GM18909 (cell line): ENCODE measurements around the gene MAPK13.

ENCODE experiments used
- ATAC-seq: cut with Tn5 transposase; IDR thresholded peaks from one replicate; pipeline ENCODE4 v1.9.1; 2021; ENCODE audit warnings: mild to moderate bottlenecking; ENCODE audit not compliant: unreplicated experiment, poor library complexity

The MAPK13 gene

GRCh38 chr6:36142971-36143838 is 12.9 kb downstream of the MAPK13 start:
- no peak for ATAC-seq

GRCh38 chr6:36145495-36145894 is 15.2 kb downstream of the MAPK13 start:
- ATAC-seq, result no peak

- ATAC-seq, result no peak
Measured at GRCh38 chr6:36147294-36147693, 17.0 kb downstream of the MAPK13 start.

DNA sequence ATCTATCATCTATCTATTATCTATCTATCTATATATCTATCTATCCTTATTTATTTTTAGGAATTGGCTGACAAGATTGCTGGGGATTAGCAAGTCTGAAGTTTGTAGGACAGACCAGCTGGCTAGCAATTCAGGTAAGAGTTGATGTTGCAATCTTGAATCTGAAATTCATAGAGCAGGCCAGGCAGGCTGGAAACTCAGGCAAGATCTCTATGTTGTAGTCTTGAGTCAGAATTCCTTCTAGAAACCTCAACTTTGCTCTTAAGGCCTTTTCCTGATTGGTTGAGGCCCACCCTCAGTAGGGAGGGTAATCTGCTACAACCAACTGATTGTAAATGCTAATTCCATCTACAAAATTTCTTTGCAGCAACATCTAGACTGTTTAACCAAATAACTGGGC is 19.2 kb downstream of the MAPK13 start:
- no peak for ATAC-seq

DNA sequence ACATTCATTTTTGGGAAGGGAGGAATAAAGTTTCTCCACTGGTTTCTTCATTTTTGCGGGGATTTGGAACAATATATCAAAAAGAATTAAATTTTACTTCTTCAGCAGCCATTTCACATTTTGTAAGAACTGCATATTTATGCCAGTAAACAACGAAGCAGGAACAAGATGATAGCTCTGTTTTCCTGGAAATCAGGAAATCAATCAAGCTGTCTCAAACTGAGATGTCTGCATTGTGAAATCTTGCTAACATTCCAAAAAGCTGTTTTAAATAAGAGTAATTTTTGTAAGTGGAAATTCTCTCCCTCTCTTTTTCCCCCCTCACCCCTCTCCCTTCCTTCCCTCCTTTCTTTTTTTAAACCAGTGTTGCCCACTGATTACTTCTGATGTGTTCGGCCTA is 20.0 kb downstream of the MAPK13 start:
- no peak for ATAC-seq

- ATAC-seq, result no peak
Measured at GRCh38 chr6:36154286-36154685, 24.0 kb downstream of the MAPK13 start.

DNA sequence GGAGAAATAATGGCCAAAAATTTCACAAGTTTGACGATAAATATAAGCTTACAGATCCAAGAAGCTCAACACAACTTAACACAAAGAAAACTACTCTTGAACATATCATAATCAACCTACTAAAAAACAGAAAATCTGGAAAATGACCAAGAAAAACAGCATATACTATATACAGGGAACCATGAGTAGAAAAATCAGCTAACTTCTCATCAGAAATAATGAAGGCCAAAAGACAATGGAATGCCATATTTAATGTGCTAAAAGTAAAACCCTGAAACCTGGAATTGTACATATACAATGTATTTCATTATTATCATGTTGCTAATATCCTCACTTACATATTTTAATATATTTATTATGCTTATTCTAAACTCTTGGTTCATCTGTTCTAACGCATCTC is 25.3 kb downstream of the MAPK13 start:
- ATAC-seq, result no peak

GRCh38 chr6:36160147-36160760 is 29.9 kb downstream of the MAPK13 start:
- no peak for ATAC-seq

GRCh38 chr6:36169023-36170007 is 39.0 kb downstream of the MAPK13 start:
- ATAC-seq, result no peak

- no peak for ATAC-seq
Measured at GRCh38 chr6:36170704-36171103, 40.4 kb downstream of the MAPK13 start.

- no peak for ATAC-seq
Measured at GRCh38 chr6:36171573-36171972, 41.3 kb downstream of the MAPK13 start.

- no peak for ATAC-seq
Measured at GRCh38 chr6:36177166-36177565, 46.9 kb downstream of the MAPK13 start.

DNA sequence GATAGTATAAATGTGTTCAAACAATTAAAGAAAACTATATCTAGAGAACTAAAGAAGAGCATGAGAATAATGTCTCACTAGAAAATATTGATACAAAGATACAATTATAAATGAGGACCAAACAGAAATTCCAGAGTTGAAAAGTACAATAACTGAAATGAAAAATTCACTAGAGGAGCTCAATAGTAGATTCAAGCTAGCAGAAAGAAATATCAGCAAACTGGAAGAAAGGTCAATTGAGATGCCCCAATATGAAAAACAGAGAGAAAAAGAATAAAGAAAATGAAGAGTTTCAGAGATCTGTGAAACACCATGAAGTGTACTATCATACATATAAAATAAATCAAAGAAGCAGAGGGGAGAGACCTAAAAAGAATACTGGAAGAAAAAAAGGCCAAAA is 48.2 kb downstream of the MAPK13 start:
- ATAC-seq, result no peak

- no peak for ATAC-seq
Measured at GRCh38 chr6:36180126-36180525, 49.8 kb downstream of the MAPK13 start.

- ATAC-seq, result no peak
Measured at GRCh38 chr6:36184311-36184710, 54.0 kb downstream of the MAPK13 start.

- ATAC-seq, result no peak
Measured at GRCh38 chr6:36186199-36186598, 55.9 kb downstream of the MAPK13 start.

GRCh38 chr6:36187446-36187845 is 57.1 kb downstream of the MAPK13 start:
- ATAC-seq, result no peak
